ENCODE data around the gene MYO1G.

Gene MYO1G

GRCh38 chr7:44980393-44981034 lies 1.7 kb upstream of the MYO1G start:
- Histone ChIP-seq H3K27ac (no peak overlapping the region), H3K4me3 (ENCODE audit: low read depth, low read length) (no peak overlapping the region), H3K9me3 (ENCODE audit: control insufficient read depth, low read length) (no peaks in the 10 kb centered on the region)

DNA sequence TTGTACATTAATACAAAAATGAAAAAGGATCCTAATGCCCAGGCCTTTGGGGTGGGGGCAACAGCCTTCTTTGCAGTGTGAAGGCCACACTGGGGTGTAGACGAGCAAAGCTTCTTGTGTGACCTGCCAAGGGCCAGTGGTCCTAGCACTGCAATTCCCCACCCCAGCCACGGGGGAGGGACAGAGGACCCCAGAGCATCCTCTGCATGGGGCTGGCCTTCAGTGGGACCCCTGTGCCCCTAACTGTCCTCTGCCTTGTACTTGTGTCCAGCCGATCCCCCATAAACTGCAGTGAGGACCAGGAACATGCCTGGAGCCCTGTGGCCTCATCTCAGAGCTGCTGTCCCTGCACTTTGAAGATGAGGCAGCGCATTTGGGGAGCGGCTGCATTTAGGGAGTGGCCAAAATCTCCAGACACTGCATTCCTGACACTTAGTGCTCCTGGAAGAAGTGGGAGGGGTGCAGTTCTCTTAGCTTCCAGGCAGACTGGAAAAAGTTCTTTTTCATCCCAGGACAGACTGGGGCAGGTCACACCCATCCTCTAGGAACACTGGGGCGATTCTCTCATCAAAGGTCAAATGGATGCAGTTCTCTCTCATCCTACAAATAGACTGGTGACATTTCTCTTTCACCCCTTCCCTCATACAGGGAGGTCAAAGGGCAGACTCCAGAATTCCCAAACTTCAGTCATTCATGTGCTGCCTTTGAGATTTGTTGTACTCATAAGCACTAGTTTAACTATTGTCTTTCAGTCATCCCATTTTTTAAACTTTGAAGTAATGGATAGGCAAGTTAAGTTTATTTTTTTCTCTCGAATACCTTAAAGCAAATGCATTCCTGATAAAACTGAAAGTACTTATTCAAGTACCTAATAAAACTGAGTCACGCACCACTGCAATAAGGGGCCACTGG lies 922 bp upstream of the MYO1G start:
- Histone ChIP-seq H3K27ac (no peak overlapping the region), H3K4me2 (ENCODE audit: low read length) (no peak overlapping the region), H3K4me1 (no peaks in the 10 kb centered on the region), H3K9ac (no peak overlapping the region), H3K79me2 (no peaks in the 10 kb centered on the region), H3K36me3 (ENCODE audit: control insufficient read depth, insufficient read depth, low read length) (peaks cover 3% of the 10 kb centered on the region), H3K9me3 (ENCODE audit: control insufficient read depth, low read length) (no peaks in the 10 kb centered on the region), H3K4me3 (ENCODE audit: low read depth, low read length) (no peak overlapping the region), H2AFZ (no peak overlapping the region), H3K27me3 (ENCODE audit: control insufficient read depth, insufficient read depth, low read length) (no peaks in the 10 kb centered on the region)
- TF ChIP-seq CTCF (IDR thresholded peaks at IDR 0.05), result no peak

More at GRCh38 chr7:44980393-44981034, 1.7 kb upstream of the MYO1G start:
- H3K9ac ChIP-seq, result no peak overlapping the region
- H2AFZ ChIP-seq, result no peak overlapping the region
- no peaks in the 10 kb centered on the region for H3K79me2 ChIP-seq
- no peak for TF ChIP-seq CTCF (IDR thresholded peaks at IDR 0.05)
- no peaks in the 10 kb centered on the region for H3K27me3 ChIP-seq (ENCODE audit: control insufficient read depth, insufficient read depth, low read length)
- no peak overlapping the region for H3K4me2 ChIP-seq (ENCODE audit: low read length)
- H3K4me1 ChIP-seq, result peaks cover 3% of the 10 kb centered on the region
- peaks cover 3% of the 10 kb centered on the region for H3K36me3 ChIP-seq (ENCODE audit: control insufficient read depth, insufficient read depth, low read length)

DNA sequence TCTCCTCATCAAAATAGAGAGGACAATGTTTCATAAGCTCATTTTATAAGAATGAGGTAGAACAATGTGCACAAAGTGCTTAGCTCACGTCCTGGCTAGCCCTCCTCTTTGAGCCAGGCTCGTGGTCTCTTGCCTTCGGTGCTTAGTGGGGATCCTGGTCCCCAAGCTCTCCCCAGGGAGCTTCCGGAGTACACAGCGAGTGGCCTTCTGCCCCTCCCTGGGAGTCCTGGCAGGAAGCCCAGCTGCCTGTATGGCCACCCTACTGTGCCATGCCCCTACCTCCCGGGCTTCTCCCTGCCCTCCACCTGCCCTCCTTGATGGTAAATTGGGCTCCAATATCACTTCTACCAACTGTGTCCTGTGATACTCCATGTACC lies 868 bp downstream of the MYO1G start:
- H2AFZ ChIP-seq, result no peak overlapping the region
- no peaks in the 10 kb centered on the region for H3K27me3 ChIP-seq (ENCODE audit: control insufficient read depth, insufficient read depth, low read length)
- H3K4me2 ChIP-seq (ENCODE audit: low read length), result no peak overlapping the region
- no peaks in the 10 kb centered on the region for H3K79me2 ChIP-seq
- no peaks in the 10 kb centered on the region for H3K9me3 ChIP-seq (ENCODE audit: control insufficient read depth, low read length)
- no peak overlapping the region for H3K27ac ChIP-seq
- no peaks in the 10 kb centered on the region for H3K36me3 ChIP-seq (ENCODE audit: control insufficient read depth, insufficient read depth, low read length)
- H3K4me3 ChIP-seq (ENCODE audit: low read depth, low read length), result no peak overlapping the region
- no peaks in the 10 kb centered on the region for H3K4me1 ChIP-seq
- no peak for TF ChIP-seq CTCF (IDR thresholded peaks at IDR 0.05)
- no peak overlapping the region for H3K9ac ChIP-seq

GRCh38 chr7:44977304-44977958 lies 1.4 kb downstream of the MYO1G start:
- H3K27me3 ChIP-seq (ENCODE audit: control insufficient read depth, insufficient read depth, low read length), result no peaks in the 10 kb centered on the region
- H3K36me3 ChIP-seq (ENCODE audit: control insufficient read depth, insufficient read depth, low read length), result no peaks in the 10 kb centered on the region
- no peak overlapping the region for H2AFZ ChIP-seq
- TF ChIP-seq CTCF (IDR thresholded peaks at IDR 0.05), result no peak
- H3K4me1 ChIP-seq, result no peaks in the 10 kb centered on the region
- H3K9me3 ChIP-seq (ENCODE audit: control insufficient read depth, low read length), result no peaks in the 10 kb centered on the region
- H3K4me2 ChIP-seq (ENCODE audit: low read length), result no peak overlapping the region
- no peaks in the 10 kb centered on the region for H3K79me2 ChIP-seq
- no peak overlapping the region for H3K9ac ChIP-seq
- no peak overlapping the region for H3K4me3 ChIP-seq (ENCODE audit: low read depth, low read length)
- no peak overlapping the region for H3K27ac ChIP-seq

Measured in parathyroid adenoma (tissue), 2 donors.